OCI-LY1 (cell line): ENCODE data around the gene ADGRL2.

Experiments
- H2AFZ ChIP-seq: fragments of 200-600 bp; sonication (generic), shearing (Covaris generic); 2 replicates; pipeline ENCODE4 v1.6.0; 2014; ENCODE audit warnings: antibody characterized with exemption, mild to moderate bottlenecking, low read length
- H3F3A ChIP-seq: fragments of 200-600 bp; sonication (generic), shearing (Covaris generic); 2 replicates; pipeline ENCODE4 v1.6.0; 2014; ENCODE audit warnings: mild to moderate bottlenecking, antibody characterized with exemption, low read length, moderate library complexity; ENCODE audit not compliant: insufficient read depth
- H3K27ac ChIP-seq: fragments of 200-600 bp; sonication (generic); 2 replicates; pipeline ENCODE4 v1.5.1; 2014; ENCODE audit warnings: low read length, mixed run types, mild to moderate bottlenecking, low read depth; ENCODE audit not compliant: poor library complexity, severe bottlenecking
- H3K27me3 ChIP-seq: fragments of 200-600 bp; sonication (generic); 2 replicates; pipeline ENCODE4 v1.6.0; 2014; ENCODE audit warnings: antibody characterized with exemption, mild to moderate bottlenecking, low read length, moderate library complexity; ENCODE audit not compliant: insufficient read depth
- H3K36me3 ChIP-seq: fragments of 200-600 bp; sonication (generic); 2 replicates; pipeline ENCODE4 v1.6.1; 2014; ENCODE audit warnings: mild to moderate bottlenecking, antibody characterized with exemption, low read length, moderate library complexity, mixed read lengths; ENCODE audit not compliant: insufficient read depth
- H3K4me1 ChIP-seq: fragments of 200-600 bp; sonication (generic); 2 replicates; pipeline ENCODE4 v1.5.1; 2014; ENCODE audit warnings: mild to moderate bottlenecking, low read length, moderate library complexity; ENCODE audit not compliant: insufficient read depth, severe bottlenecking
- H3K4me2 ChIP-seq: fragments of 200-600 bp; sonication (generic), shearing (Covaris generic); 2 replicates; pipeline ENCODE4 v1.6.1; 2014; ENCODE audit warnings: low read length
- H3K4me3 ChIP-seq: fragments of 200-600 bp; sonication (generic); 2 replicates; pipeline ENCODE4 v1.5.1; 2014; ENCODE audit warnings: low read length, low read depth, mild to moderate bottlenecking, mixed read lengths; ENCODE audit not compliant: poor library complexity, severe bottlenecking
- H3K79me2 ChIP-seq: fragments of 200-600 bp; shearing (Covaris generic); 2 replicates; pipeline ENCODE4 v1.6.1; 2016; ENCODE audit warnings: mixed run types, low read length, mixed read lengths; ENCODE audit not compliant: insufficient read depth
- H3K9ac ChIP-seq: fragments of 200-600 bp; sonication (generic), shearing (Covaris generic); 2 replicates; pipeline ENCODE4 v1.6.1; 2014; ENCODE audit warnings: mild to moderate bottlenecking, low read length, mixed read lengths
- H3K9me2 ChIP-seq: fragments of 200-600 bp; sonication (generic), shearing (Covaris generic); 2 replicates; pipeline ENCODE4 v1.6.1; 2014; ENCODE audit warnings: low read depth, mild to moderate bottlenecking, low read length, mixed read lengths
- H3K9me3 ChIP-seq: fragments of 200-600 bp; shearing (Covaris generic); 2 replicates; pipeline ENCODE4 v1.6.1; 2014; ENCODE audit warnings: low read length, mixed read lengths
- H4K20me1 ChIP-seq: fragments of 200-600 bp; sonication (generic), shearing (Covaris generic); 2 replicates; pipeline ENCODE4 v1.6.0; 2016; ENCODE audit warnings: mild to moderate bottlenecking, low read length; ENCODE audit not compliant: insufficient read depth
- EZH2 ChIP-seq: fragments of 200-600 bp; sonication (generic), shearing (Covaris generic); IDR thresholded peaks from 2 replicates; pipeline ENCODE4 v1.8.0; 2017; ENCODE audit warnings: borderline replicate concordance, mixed run types, mild to moderate bottlenecking, antibody characterized with exemption, low read length, moderate library complexity, mixed read lengths
- TF ChIP-seq, protein P1 (sequence below): fragments of 200-600 bp; sonication (generic), shearing (Covaris generic); IDR thresholded peaks from 2 replicates; pipeline ENCODE4 v1.5.1; 2017; ENCODE audit warnings: mild to moderate bottlenecking, antibody characterized with exemption, low read length, moderate library complexity, mixed read lengths

The ADGRL2 gene

DNA sequence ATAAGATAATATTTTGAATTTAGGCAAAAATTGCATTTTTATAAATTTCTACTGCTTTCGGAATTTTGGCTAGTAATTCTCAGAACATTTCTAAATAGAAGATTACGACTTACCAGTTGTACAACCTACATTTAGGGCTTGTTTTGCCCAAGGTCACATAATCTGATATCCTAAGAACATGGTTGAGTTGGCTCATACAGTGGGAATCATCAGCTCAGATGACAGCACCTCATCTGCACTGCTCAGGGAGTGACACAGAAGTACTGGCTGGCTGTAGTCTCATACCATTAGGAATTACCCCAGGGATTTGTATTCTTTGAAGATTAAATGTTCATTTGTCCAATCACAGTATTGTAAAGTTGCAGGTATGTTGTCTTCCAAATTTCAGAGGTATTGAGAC is 217.6 kb downstream of the ADGRL2 start:
- H3K4me2 ChIP-seq, result no peak overlapping the region
- H3K9me2 ChIP-seq, result no peaks in the 10 kb centered on the region
- H3K27me3 ChIP-seq, result no peaks in the 10 kb centered on the region
- H3K79me2 ChIP-seq, result no peaks in the 10 kb centered on the region
- no peak overlapping the region for H3K27ac ChIP-seq
- H3K9me3 ChIP-seq, result no peaks in the 10 kb centered on the region
- no peaks in the 10 kb centered on the region for H3K4me1 ChIP-seq
- no peak overlapping the region for H3K4me3 ChIP-seq
- H4K20me1 ChIP-seq, result no peaks in the 10 kb centered on the region
- H3K9ac ChIP-seq, result no peak overlapping the region
- H3F3A ChIP-seq, result no peaks in the 10 kb centered on the region
- H2AFZ ChIP-seq, result no peak overlapping the region
- TF ChIP-seq, protein P1, sequence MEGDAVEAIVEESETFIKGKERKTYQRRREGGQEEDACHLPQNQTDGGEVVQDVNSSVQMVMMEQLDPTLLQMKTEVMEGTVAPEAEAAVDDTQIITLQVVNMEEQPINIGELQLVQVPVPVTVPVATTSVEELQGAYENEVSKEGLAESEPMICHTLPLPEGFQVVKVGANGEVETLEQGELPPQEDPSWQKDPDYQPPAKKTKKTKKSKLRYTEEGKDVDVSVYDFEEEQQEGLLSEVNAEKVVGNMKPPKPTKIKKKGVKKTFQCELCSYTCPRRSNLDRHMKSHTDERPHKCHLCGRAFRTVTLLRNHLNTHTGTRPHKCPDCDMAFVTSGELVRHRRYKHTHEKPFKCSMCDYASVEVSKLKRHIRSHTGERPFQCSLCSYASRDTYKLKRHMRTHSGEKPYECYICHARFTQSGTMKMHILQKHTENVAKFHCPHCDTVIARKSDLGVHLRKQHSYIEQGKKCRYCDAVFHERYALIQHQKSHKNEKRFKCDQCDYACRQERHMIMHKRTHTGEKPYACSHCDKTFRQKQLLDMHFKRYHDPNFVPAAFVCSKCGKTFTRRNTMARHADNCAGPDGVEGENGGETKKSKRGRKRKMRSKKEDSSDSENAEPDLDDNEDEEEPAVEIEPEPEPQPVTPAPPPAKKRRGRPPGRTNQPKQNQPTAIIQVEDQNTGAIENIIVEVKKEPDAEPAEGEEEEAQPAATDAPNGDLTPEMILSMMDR, result no peak
- TF ChIP-seq EZH2, result no peak
- H3K36me3 ChIP-seq, result no peaks in the 10 kb centered on the region

DNA sequence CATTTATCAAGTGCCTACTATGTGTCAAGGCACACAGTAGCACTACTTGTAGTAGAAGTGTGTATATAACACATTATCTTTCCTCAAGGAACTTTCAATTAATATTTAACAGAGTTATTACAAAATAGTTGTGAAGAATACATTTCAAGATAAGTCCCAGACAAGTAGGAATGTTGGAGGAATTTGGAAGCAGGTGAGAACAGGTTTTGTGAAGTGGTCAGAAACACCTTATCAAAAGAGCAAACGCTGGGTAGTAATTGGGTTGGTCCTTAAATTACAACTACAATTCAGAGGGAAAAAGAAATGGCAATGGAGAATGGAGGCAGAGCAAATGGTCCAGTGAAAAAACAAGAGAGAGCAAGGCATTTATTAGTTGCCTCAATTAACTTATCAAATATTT is 218.8 kb downstream of the ADGRL2 start:
- H3F3A ChIP-seq, result no peaks in the 10 kb centered on the region
- no peaks in the 10 kb centered on the region for H3K4me1 ChIP-seq
- H3K4me3 ChIP-seq, result no peak overlapping the region
- no peaks in the 10 kb centered on the region for H3K27me3 ChIP-seq
- H3K9ac ChIP-seq, result no peak overlapping the region
- H2AFZ ChIP-seq, result no peak overlapping the region
- no peak for TF ChIP-seq EZH2
- TF ChIP-seq, protein P1, result no peak
- H4K20me1 ChIP-seq, result no peaks in the 10 kb centered on the region
- H3K79me2 ChIP-seq, result no peaks in the 10 kb centered on the region
- no peak overlapping the region for H3K4me2 ChIP-seq
- H3K9me2 ChIP-seq, result no peaks in the 10 kb centered on the region
- no peak overlapping the region for H3K27ac ChIP-seq
- H3K9me3 ChIP-seq, result no peaks in the 10 kb centered on the region
- no peaks in the 10 kb centered on the region for H3K36me3 ChIP-seq

DNA sequence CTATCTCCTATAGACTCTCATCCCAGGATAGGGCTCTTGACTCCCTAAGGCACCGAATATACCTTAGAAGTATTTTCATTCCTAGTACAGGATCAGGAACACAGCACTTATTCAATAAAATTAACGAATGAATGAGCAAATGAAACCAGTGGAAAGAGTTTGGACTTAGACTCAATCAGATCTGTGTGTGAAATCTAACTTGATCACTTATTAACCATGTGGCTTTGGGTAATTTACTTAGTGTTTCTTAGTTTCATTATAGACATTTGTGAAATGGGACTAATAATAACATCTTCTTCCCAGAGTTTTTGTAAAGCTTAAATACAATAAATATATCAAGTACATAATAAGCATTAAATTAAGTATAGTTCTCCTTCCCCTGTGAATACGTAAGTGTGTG is 230.1 kb downstream of the ADGRL2 start:
- TF ChIP-seq, protein P1, result no peak
- no peak for TF ChIP-seq EZH2
- Histone ChIP-seq H3K79me2 (no peaks in the 10 kb centered on the region), H3K27ac (no peak overlapping the region), H3K9me3 (no peaks in the 10 kb centered on the region), H3K36me3 (no peaks in the 10 kb centered on the region), H3K9ac (no peak overlapping the region), H4K20me1 (no peaks in the 10 kb centered on the region), H3K4me1 (no peaks in the 10 kb centered on the region), H3K4me3 (no peak overlapping the region), H2AFZ (no peak overlapping the region), H3F3A (no peaks in the 10 kb centered on the region), H3K4me2 (no peak overlapping the region), H3K9me2 (no peaks in the 10 kb centered on the region), H3K27me3 (no peaks in the 10 kb centered on the region)
